Measurements from ENCODE around the gene ISOC2.
A peak's percentile ranks its signal among the peaks of the same experiment; 100 is the strongest.
"Not testable (repeated sequence)": the region's sequence is repeated elsewhere in the genome, so short reads cannot be mapped to it uniquely, and the experiment has no call there.

ISOC2 gene

DNA sequence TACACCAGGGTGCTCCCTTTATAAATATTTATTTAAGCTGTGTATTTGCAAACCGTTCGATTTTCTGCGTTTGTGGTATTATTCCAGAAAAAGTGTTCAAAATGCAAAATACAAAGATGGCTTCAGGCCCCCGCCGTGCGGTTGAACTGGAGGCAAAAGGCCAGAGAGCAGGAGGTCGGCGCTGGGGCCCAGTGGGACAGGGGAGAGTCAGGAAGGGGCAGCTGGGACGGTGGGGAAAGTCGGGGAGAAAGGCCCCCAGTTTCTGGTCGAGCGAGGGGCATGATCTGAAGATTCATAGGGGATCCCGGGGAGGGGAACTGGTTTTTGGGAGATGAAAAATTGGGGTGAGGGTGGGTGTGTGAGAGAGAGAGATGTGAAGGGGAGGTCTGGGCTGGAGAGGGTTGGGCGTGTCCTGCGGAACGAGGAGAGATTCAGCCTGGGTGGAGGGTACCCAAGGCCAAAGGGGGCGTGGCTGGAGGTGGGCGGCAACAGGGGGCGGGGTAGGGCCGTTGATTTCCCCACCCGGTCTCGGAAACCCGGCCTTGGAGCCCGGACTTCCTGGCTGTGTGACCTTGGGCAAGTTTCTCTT, 678 bp downstream of the ISOC2 start:
- DNase-seq (ENCODE audit: low spot score) = peak; percentile 69

DNA sequence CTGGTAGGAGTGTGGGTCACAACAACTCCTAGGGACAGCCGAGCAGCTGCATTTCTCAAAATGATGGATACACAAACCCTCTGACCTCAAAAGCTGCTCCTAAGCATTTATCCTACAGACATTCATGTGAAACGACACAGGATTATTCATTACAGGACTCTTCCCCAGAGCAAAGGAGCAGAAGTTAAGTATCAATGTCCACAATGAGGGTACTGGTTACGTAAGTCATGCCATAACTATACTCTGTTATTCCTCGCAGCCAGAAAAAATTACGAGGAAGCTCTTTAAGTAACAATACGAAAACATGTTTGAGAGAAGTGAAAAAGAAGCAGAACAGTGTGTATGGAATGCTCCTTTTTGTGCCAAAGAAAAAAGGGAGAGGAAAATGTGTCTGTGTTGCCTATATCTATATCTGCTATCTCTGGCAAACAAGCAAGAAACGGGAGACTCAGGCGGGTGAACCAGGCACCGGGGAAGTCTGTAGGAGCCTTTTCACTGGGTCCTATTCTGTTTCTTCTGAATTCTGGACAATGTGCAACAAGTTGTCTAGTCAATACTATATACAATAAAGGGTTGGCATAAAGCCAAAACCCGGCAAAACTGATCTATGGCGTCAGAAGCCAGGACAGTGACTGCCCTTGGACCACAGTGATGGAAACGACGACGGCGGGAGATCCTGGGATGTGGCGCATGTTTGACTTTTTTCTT, 1.3 kb downstream of the ISOC2 start:
- DNase-seq (ENCODE audit: low spot score) = no peak

- no peak for DNase-seq (ENCODE audit: low spot score)
Observed at GRCh38 chr19:55459551-55459949, 1.9 kb downstream of the ISOC2 start.

- no peak for DNase-seq (ENCODE audit: low spot score)
Observed at GRCh38 chr19:55457683-55458457, 3.6 kb downstream of the ISOC2 start.

DNA sequence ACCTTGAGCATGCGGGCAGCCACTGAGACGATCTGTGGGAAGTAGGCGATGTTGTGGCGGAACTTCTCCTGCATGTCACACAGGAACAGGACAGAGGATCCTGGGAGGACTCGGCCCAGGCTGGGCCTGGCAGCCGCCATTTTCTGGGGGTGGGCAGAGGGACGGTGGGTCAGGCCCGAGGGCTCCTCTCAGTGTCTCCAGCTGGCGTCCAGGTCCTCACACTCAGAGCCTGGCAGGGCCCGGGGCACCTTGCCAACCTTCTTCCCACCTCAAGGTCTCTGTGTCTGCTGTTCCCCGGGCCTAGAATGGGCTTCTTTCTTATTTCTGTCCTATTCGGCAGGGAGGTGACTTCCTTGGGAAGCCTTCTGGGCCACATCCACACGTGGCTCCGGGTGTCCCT, 5.1 kb downstream of the ISOC2 start:
- DNase-seq (ENCODE audit: low spot score) = no peak

DNA sequence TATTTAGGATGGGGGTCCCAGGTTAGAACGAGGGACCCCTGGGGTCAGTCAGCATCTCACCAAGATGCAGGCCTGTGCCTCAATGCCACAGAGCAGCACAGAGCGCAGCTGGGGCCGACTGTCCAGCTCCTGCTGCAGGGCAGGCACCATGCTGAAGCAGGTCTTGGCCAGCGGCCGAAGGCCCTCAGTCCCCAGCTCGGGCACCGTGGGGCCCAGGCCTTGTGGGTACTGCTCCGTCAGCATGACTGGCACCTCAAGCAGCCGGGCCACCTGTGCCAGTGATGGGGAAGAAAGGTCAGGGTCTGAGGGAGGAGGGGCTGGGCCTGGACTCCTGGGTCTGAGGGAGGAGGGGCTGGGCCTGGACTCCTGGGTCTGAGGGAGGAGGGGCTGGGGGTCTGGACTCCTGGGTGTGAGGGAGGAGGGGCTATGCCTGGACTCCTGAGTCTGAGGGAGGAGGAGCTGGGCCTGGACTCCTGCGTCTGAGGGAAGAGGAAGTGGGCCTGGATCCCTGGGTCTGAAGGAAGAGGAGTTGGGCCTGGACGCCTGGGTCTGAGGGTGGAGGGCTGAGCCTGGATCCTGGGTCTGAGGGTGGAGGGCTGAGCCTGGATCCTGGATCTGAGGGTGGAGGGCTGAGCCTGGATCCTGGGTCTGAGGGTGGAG, 5.7 kb downstream of the ISOC2 start:
- DNase-seq (ENCODE audit: low spot score) = no peak

DNA sequence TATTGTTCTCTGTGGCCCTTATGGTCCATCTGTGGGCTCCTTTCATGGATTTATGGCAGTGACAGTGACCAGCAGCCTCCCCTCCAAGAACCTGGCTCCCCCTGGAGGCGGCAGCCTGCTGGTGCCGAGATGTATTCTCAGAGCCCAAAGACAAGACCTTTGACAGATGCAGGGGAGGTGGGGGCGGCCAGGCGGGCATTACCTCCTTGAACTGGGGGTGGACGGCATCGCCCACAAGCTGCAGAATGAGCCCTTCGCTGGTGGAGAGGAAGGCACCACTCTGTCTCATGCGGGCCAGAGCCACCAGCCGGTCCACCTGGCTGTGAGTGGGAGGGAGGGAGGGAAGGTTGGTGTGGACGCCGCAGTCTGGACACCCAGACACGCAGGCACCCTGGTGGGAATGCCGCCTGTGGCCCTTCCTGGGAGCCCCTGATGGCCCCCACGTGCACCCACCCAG, 6.6 kb downstream of the ISOC2 start:
- DNase-seq (ENCODE audit: low spot score) = peak; percentile 43

DNA sequence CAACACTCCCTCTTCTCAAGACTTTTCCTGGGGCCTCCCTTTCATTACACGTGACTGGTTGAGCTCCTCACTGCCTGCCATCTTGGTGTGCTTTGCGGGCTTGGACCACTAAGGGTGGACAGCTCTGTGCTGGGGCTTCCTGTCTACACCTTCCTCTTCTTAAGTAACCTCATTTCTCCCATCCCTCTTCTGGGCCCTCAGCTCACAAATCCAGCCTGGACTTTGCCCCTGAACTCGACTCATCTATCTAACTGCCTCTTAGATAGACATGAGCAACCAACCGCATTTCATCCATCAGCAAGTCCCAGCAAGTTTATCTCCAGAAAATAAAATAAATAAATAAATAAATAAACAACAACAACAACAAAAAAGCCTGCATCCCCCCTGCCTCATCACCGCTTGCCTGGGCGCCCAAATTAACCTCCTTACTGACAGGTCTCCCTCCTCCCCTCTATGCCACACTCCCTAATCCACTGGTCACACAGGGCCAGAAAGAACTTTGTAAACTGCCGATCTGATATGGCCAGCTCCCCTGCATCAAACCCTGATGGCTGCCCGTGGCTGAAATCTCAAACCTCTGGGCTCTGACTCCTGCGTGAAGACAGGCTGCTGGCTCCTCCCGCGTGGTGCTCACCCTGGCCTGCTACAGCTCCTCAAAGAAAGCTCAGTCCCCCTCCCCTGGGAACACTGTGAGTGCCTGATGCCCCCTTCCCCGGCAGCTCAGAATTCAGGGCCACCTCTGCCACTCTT, 7.8 kb downstream of the ISOC2 start:
- DNase-seq (ENCODE audit: low spot score) = no peak

DNA sequence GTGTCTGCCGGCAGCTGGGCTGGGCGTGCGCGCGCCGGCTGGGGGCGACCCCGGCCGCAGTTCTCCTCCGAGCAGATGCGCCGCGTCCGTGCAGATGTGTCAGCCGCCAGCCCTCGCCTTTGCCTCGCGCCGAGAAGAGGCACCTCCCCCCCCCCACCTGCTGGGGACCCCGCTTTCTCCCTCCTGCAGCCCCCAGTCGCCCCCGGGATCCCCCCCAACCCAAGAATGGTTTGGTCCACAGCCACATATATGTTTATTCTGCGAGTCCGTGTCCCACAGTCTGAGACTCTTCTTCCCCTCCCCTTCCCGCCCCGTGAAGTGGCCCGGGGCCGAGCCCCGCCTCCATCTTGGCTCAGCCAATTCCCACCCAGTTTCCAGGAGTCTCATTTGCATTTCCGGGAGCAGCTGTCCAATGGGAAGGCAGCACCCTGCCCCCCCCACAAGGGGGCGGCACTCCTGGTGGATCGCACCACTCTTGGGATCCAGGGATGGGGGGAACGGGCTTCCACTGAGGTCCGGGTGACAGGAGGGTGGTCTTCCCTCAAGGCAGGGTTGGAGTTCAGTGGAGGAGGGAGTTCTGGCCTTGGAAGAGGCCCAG, 8.6 kb downstream of the ISOC2 start:
- DNase-seq (ENCODE audit: low spot score) = peak; percentile 89

DNA sequence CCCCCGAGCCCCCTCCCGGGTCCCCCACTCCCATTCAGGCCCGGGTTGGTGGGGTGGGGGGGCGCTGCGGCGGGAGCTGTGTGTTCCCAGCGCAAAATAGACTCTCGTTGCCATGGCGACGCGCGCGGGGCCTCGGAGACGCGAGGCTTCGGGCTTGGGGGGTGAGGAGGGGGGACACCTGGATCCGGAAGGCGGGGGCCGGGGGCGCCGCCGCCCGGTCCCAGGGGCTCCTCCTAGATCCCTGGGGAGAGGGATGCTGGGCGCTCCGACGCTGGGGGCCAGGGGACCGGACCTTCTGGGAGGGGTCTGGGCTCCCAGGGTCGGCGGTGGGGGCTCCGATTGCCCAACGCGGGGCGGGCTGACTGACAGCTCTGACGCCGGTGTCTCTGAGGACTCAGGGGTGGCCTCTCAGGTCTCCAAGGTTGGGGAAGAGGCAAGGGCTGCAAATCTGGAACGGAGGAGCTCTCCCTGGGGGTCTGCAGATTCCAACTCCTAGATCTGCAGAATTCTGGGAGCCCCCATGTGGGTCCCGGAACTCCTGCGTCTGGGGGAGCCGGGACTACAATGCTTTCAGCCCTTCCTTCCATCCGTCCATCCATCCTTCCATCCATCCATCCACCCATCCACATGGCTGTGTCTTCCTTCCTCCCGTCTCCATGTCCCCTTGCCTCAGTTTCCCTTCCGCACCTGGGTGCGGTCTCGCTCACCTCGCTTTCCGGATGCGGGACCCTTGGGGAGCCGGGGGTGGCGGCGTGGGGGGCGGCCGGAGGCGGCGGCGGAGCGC, 9.3 kb downstream of the ISOC2 start:
- DNase-seq (ENCODE audit: low spot score) = no peak

DNA sequence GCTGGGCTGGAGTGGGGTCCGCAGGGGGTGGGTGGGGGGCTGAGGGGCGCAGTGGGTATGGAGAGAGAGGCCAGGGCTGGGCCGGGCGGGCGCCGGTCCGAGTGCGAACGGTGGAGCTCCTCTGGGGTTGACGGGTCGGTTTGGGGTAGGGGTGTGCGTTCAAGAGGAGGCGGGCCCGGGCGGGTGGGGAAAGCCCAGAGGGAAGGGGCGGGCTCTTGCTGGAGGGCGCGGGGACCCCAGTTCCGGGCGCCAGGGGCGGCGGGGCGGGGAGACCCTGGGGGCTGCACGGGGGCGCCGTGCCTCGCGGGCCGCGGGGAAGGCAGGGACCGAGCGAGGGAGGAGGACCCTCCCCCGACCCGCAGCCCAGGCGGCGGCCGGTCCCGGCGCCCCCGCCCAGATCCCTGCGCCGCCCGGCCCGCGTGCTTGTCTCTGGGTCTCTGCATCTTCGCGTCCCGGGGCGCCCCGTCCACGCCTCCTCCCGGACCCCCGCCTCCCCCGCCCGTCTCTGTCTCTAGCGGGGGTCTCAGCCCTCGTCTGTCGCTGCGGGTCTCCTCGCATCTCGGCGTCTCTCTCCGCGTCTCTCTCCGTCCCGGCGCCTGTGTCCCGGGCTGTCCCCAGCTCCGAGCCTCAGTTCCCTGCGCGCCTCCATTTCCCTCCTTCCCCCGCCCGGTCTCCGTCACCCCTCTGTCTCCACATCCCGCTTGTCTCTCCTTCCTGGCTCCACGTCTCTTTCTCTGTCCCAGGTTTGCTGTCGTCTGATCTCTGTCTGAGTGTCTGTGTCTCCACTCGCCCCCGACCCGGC, 10.1 kb downstream of the ISOC2 start:
- no peak for DNase-seq (ENCODE audit: low spot score)

DNA sequence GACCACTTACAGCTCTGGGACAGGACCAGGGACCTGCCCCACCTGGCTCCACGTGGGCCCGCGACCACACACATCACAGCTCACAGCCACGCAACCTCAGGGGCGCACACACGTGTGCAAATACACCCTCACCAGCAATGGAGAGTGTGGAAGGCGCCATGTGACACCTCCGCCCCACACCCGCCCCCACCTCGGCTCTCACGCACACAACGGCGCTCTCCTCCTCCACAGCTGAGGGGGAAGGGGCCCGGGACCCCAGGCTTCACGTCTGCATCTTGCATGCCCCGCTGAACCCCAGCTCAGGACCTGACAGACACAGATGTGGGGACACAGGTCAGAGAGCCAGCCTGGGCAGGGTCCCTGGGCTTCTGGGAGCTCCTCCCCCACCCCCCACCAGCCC, 12.0 kb downstream of the ISOC2 start:
- DNase-seq (ENCODE audit: low spot score) = no peak

- DNase-seq (ENCODE audit: low spot score) = not testable (repeated sequence)
Observed at GRCh38 chr19:55448175-55448490, 13.3 kb downstream of the ISOC2 start.

DNA sequence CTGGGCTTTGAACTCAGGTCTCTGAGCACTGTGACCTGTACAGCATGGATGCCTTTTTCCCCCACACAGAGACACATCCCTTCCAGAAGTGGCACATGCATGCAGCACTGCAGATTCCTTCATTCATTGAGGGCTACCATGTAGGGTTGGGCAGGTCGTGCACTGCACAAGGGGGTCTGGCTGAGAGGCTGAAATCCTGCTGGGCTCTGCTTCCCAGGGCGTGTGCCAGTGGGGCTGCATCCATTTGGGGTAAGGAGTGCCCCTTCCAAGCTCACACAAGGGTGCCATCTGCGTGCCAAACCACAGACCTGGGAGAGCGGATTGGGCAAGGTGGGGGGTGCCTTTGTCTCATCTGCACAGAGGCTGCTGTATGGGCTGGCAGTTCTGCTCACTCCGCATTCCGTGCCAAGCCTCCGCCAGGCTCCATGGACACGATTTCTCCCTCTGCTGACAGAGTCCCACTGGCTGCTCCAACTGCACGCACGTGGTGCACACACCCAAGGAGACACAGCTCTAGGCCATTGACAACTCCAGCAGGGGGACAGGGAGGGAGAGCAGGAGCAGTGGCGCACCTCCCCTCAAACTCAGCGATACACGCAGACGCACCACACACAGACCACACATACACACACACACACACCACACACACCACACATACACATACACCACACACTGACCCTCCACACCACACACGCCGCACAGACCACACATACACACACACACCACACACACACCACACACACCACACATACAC, 13.8 kb downstream of the ISOC2 start:
- DNase-seq (ENCODE audit: low spot score) = peak; percentile 51

DNA sequence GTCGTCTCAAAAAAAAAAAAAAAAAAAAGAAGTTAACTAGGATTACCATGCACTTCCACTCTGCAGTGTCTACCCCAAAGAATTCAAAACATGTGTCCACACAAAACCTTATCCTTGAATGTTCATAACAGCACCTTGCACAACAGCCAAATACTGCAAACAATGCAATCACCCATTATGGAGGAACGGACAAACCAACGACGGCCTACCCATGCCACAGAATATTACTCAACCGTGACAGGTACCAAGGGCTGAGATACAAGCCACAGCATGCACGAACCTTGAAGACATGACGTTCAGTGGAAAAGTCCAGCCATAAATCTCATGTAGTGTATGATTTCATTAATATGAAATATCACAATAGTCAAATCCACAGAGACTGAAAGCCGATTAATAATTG, 15.4 kb downstream of the ISOC2 start:
- no peak for DNase-seq (ENCODE audit: low spot score)

GRCh38 chr19:55444646-55445045, 16.8 kb downstream of the ISOC2 start:
- DNase-seq (ENCODE audit: low spot score) = no peak

GRCh38 chr19:55443824-55444480, 17.5 kb downstream of the ISOC2 start:
- DNase-seq (ENCODE audit: low spot score) = no peak
